ENCODE measurements around the gene PODNL1.

- TF ChIP-seq CTCF (conservative IDR thresholded peaks at IDR 0.05) (no peak), EZH2 (IDR thresholded peaks at IDR 0.05; ENCODE audit: low read depth) (no peak)
Measured at GRCh38 chr19:13982773-13983172, 44.6 kb upstream of the PODNL1 start.
